NCI-H226 (cell line): ENCODE results near the gene FES.
"Not testable (repeated sequence)": the region's sequence is repeated elsewhere in the genome, so short reads cannot be mapped to it uniquely, and the experiment has no call there.

Experiments
- DNase-seq: peaks from one replicate; pipeline ENCODE4 v3.0.0-alpha.2; 2015

The FES gene

DNA sequence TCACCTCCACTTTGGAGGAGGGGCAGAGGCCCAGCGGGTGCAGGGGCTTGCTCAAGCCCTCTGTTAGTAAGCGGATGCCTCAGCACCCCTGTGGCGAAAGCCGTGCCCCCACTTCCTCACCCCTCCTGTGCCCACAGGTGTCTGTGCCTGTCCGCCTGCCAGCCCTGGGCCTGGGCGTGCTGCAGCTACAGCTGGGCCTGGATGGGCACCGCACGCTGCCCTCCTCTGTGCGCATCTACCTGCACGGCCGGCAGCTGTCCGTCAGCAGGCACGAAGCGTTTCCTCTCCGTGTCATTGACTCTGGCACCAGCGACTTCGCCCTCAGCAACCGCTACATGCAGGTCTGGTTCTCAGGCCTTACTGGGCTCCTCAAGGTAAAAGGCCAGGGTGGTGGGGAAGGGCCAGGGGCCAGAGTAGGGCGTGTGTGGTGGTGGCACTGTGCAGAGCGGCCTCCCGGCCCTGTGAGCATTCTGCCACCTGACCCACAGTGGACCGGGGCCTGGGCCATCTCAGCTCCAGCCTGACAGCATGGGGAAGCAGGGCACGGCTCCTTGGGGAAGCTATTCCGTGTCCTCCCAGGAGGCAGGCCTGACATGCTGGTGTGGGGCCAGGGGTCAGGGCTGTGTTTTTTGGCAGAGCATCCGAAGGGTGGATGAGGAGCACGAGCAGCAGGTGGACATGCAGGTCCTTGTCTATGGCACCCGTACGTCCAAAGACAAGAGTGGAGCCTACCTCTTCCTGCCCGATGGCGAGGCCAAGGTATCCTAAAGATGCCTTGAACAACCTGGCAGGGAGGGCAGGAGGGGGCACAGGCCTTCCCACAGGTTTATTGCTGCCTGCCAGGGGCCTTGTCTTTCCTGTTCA, 27.8 kb downstream of the FES start:
- DNase-seq = no peak

DNA sequence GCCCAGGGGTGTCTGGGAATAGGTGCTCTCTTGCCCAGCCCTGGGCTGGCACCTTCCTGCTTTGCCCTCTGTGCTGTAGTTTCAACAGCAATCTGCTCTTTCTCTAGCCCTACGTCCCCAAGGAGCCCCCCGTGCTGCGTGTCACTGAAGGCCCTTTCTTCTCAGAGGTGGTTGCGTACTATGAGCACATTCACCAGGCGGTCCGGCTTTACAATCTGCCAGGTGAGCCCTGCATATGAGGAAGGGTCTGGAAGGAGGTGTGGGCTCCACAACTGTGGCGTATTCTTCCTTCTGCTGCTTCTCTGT, 28.4 kb downstream of the FES start:
- DNase-seq = no peak

DNA sequence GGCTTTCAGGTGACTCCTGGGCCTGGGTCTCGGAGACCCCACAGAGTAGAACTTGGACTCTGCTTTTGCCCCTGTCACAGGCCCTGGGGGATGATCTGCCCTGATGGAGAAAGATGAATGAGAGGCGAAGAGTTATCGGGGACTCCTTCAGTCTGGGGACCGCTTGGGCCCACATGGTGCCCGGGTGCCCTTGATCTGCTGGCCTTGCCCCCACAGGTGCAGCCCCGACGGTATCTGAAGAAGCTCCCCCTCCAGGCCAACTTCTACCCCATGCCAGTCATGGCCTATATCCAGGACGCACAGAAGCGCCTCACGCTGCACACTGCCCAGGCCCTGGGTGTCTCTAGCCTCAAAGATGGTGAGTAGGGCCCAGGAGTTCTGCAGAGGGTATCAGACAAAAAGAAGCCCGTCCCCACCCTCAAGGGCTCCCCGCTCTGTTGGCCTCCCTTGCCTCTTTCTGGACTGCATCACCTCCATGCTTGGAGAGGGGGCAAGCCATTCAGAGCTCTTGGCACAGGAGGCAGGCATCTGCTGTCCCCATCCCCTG, 29.2 kb downstream of the FES start:
- no peak for DNase-seq

DNA sequence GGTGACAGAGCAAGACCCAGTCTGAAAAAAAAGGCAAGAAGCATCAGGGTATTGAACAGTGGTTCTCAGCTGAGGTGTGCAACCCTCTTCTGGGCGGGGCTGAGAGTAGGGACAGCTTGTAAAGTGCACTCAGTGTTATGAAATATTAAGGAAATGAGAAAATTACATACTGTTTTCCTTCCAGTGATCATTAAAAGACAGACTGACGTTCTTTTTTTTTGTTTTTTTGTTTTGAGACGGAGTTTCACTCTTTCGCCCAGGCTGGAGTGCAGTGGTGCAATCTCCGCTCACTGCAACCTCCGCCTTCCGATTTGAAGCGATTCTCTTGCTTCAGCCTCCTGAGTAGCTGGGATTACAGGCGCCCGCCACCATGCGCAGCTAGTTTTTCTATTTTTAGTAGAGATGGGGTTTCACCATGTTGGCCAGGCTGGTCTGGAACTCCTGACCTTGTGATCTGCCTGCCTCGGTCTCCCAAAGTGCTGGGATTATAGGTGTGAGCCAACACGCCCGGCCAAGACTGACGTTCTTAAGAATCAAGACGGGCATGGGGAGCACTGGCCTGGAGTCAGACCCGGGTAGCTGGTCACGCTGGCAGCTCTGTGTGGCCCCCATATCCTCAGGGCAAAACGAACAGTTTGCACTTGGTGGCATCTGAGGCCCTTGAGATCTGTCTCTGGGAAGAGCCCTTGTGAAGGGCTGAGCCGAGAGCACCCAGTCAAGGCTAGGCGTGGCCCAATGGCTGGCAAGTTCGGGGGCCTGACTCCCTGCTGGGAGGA, 30.2 kb downstream of the FES start:
- DNase-seq = no peak

DNA sequence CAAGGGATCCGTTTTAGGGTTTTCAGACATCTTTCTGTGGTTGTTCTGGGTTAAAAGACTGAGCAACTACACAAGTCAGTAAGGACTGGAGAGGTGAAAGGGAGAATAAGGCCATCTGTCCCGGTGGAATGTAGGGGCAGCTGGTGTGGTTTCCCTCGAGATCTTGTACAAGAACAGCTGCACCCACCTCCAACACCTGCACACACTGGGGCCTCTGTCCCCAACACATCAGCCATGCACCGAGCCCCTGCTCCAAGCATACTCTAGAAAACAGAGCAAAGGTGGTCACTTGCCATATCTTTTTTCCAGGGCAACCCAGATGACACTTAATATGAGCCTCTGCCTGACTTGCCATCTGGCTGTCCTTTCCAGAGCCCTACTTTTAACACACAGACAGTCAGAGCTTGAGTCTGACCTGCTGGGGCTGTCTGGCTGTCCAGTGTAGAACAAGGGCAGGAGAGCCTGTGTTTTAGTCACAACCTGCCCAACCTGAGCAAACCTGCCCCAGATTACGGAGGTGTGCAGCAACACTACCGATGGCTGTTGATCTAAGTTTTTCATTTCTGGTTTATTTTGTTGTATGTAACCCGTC, 31.0 kb downstream of the FES start:
- DNase-seq = no peak

DNA sequence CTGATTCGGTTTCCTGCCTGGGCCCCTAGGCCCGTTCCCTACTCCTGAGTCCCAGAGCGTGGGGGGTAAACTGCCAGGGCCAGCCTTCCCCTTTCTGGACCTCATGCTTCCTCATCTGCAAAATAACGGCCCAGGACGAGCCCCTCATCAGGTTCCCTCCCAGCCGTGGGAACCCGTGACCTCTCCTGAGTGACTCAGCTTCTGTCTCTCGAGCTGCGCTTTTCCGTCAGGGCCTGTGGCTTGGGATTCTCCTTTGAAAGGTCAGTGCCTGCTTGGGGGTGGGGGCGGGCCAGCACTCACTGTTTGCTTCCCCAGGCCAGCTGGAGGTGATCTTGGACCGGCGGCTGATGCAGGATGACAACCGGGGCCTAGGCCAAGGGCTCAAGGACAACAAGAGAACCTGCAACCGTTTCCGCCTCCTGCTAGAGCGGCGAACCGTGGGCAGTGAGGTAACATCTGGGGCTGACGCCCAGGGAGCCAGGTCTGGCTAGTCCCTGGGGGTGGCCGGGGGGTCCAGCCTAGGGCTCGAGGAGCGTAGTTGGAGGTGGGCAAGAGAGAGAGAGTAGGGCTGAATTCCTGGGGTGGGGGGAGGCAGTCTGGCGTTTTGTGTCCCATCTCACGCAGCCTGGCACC, 31.6 kb downstream of the FES start:
- DNase-seq = no peak

DNA sequence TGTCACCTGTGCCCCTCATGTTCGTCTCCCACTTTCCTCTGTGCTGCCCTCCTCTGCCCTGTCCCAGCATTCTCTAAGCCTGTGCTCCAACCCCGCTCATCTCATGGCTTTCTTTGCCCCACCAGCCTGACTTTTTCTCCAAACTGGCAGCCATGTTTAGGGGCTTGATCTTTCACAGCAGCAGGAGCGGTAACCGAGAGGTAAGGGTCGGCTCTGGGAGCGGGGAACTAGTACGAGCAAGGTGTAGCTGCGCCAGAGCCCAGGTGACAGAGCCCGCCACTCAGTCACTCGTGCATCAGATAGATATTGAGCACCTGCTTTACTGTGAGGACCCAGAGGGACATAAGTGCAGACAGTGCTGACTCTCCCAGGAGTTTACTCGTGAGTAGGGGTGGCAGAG, 32.2 kb downstream of the FES start:
- no peak for DNase-seq

DNA sequence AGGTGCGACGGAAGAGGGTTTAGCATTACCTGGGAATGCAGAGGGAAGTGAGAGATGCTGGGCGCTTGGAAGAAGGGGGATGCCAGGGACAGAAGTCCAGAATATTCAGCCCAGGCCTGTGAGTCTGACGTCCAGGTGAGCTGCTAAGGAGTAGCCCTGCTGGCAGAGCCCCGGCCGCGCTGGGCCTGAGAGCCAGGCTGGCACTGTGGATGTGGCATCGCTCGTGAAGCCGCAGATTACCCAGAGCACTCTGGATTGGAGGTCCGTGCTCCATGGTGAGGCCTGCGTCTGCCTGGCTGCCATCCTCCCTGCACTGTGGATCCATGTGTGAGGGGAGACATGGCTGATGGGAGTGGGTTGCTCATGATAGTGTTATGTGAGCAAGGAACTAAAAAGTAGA, 33.3 kb downstream of the FES start:
- no peak for DNase-seq

DNA sequence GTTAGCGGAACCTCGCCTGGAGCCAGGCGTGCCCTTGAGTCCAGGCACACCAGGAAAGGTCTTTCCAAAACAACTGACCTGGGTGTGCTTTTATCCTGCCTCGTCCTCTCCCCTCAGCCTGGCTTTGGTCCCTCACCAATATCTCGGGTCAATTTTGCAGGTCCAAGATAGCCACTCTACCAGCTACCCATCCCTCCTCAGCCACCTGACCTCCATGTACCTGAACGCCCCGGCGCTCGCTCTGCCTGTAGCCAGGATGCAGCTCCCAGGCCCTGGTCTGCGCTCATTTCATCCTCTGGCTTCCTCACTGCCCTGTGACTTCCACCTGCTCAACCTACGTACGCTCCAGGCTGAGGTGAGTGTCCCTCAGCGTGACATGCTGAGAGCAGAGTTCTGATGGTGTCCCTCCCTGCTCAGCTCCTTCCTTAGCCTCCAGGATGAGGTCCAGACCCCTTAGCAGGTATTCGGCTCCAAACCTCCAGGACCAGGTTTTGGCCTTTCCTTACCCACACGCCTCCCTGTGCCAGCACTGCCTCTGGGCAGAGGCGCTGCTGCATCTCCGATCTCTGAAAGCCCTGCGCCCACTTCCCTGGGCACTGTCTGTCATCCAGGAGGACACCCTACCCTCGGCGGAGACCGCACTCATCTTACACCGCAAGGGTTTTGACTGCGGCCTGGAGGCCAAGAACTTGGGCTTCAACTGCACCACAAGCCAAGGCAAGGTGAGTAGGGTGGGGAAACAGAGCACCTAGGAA, 33.9 kb downstream of the FES start:
- DNase-seq = no peak

DNA sequence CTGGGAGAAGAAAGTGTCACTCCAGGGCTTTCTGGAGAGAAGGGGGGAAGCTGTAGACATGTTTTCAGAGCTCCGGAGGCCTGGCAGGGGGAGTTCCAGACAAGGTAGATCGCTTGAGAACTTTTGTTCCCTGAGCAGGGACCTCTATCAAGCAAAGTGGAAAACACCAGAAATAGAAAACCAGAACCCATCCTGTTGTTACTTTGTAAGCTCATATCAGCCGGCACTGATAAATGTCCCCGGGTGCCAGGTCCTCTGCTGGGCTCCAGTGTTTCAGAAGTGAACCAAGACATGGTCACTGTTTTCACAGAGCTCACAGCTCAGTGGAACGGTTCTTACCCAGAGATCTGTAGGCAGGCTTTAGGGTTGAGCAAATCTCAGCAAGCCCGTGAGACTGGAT, 34.5 kb downstream of the FES start:
- no peak for DNase-seq

DNA sequence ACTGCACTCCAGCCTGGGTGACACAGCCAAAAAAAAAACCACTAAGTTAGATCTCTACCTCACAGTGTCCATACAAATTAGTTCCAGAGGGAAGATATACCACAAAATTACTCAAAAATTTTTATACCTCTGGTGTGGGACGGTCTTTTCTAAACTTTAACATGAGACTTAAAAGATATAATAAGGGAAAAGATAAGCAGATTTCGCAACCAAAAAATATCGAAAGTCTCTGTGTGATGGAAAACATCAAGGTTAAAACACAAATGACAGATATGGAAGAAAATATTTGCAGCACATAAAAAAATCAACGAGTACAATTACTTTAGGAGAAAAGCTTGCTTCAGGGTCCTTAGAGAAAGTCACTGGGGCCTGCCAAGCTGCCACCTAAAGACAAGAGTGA, 37.6 kb downstream of the FES start:
- DNase-seq = no peak

DNA sequence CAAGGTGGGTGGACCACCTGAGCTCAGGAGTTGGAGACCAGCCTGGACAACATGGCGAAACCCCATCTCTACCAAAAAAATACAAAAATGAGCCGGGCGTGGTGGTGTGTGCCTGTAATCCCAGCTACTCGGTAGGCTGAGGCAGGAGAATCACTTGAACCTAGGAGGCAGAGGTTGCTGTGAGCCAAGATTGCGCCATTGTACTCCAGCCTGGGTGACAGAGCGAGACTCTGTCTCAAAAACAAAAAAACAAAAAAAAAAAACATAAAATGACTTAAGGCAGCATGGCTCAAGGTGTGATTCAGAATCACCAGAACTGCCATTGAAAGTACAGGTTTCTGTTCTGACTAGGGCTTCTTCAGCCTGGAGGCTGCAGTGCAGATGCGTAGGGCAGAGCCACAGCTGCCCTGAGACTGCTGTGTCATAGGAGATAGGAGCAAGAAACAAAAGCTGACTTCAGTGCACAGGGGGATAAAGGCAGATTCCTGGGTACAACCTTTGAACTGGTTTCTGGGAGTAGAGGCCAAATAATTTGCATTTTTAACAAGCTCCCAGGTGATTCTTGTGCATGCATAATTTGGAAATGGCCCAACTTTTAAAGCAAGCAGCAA, 38.5 kb downstream of the FES start:
- DNase-seq = not testable (repeated sequence)

DNA sequence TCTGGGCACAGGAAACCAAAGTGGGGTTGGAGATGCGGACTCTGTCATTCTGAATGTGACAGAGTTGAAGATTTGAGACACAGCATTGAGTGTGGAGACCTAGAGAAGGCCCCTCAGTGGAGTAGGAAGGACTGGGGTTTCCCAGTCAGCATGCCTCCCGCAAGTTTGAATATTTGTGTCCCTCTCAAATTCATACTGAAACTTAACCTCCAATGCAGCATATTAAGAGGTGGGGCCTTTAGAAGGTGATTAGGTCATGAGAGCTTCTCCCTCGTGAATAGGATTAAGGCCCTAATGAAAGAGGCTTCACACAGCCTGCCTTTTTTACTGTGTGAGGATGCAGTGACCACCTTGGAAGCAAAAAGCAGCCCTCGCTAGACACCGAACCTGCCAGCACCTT, 40.1 kb downstream of the FES start:
- DNase-seq = no peak

DNA sequence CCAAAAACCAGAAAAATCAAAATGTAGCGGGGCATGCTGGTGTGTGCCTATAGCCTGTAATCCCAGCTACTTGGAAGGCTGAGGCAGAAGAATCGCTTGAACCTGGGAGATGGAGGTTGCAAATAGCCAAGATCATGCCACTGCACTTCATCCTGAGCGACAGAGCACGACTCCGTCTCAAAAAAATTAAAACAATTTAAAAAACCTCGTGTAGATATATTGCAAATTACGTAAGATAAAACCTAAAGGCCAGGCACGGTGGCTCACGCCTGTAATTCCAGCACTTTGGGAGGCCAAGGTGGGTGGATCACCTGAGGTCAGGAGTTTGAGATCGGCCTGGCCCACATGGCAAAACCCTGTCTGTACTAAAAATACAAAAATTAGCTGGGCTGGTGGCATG, 42.5 kb downstream of the FES start:
- DNase-seq = not testable (repeated sequence)

DNA sequence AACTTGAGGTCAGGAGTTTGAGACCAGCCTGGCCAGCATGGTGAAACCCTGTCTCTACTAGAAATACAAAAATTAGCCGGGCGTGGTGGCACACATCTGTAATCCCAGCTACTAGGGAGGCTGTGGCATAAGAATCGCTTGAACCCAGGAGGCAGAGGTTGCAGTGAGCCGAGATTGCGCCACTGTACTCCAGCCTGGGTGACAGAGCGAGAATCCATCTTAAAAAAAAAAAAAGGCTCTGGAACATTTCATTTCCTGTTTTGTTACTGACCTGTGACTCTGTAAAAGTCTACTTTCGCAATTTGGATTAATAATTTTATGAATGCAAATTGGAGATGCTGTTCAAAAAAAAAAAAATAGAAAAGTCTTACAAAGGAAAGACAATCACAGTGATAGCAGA, 43.8 kb downstream of the FES start:
- DNase-seq = not testable (repeated sequence)

DNA sequence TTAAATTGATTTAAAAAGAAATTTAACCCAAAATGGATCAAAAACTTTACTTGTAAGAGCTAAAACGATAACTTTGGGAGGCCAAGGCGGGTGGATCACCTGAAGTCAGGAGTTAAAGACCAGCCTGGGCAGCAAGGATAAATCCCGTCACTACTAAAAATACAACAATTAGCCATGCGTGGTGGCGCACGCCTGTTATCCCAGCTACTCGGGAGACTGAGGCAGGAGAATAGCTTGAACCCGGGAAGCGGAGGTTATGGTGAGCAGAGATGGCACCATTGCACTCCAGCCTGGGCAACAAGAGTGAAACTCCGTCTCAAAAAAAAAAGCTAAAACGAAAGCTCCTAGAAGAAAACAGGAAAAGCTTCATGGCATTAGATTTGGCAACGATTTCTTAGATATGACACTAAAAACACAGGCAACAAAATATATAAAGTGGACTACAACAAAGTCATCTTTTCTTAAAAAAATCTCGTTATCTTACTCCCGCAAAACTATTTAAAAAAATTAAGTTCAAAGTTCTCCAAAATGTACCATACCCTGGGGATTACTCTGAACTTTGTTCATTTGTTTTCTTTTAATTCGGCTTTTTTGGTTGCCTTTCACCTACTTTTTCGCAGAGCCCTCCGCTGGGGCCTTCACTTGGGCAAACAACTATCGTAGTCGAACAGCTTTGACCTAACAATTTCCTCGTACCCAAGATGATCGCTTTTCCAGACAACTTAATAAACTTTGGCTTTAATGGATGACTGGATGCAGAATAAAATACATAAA, 45.1 kb downstream of the FES start:
- no peak for DNase-seq

DNA sequence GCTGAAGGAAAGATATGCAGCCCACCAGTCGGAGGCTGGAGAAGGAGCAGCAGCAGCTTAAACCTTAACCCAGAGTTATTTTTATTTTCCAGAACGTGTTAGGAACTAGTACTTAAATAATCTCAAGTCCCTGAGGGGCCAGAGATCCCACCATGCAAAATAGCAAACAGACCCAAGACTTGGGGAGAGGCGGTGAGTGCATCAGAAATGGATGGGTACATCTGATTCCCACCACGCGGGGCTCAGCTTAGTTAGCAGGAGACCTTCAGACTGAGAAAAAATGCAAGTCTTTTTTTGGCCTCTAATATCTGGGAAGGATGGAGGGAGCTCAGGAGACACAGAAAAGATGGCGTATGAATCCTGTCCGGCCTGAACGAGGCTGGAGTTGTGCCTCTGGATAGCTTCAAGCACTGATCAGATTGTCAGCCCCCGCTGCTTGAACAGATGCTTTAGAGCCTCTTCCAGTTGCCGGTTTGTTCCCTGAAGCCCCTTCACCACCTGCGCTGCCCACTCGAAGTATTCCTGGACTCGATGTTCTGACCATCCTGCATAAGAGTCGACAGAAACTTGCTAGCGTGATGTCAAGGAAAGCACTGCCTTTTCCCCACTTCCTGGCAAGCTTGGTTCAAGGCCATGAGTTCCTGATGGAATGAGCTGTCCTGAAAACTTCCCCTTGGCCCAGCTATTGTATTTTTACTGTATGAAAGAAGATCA, 46.7 kb downstream of the FES start:
- no peak for DNase-seq

DNA sequence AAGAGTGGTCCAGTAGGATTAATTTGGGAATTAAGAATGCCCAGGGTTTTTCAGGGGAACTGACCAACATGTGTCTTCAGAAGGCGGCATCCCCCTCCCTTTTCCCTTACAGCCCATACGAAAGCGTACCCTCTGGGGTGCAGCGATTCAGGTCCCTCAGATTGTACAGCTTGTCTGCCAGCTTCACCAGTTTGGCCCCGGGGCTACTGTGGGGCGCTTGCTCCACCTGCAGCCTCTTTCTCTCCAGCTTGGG, 47.2 kb downstream of the FES start:
- DNase-seq = no peak

DNA sequence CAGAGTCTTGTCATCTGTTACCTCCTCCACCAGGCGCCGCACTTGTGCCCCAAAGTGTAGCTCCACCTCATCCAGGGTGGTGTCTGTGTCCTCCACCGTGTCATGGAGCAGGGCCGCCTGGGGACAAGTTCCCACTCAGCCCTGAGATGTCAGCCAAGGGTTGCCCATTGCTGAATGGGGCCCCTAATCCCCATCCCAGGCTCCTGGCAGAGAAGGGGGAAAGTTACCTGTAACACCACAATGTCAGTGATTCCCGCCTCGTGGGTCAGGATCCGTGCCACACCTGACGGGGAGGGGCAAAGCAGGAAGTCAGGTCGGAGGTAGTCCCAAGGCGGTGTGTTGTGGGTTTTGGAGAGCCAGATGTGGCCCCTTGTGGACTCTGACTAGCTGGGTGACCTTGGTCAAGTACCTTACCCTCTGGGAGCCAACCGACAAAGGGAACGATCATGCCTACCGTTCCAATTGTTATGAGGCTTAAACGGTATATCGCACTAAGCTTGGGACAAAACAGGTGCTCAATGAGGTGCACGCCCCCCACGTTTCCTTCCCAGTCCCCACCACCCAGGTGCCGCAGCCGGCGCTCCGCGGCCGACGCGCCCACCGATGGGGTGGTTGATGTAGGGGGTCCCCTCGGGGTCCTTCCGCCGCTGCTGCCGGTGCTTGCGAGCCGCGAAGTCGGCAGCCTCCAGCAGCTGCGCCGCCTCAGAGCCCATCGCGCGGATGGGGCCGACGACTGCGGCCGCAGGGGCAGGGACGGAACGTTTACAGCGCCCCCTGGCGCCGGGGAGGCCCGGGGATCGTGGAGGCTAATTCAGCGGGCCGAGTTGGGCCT, 47.7 kb downstream of the FES start, which contains the start of gene HDDC3:
HDDC3 (minus strand) TSS at position 722 of the 832 bp plus-strand sequence; CDS start at position 713, 9 bp downstream.
- DNase-seq = peak; percentile 88

DNA sequence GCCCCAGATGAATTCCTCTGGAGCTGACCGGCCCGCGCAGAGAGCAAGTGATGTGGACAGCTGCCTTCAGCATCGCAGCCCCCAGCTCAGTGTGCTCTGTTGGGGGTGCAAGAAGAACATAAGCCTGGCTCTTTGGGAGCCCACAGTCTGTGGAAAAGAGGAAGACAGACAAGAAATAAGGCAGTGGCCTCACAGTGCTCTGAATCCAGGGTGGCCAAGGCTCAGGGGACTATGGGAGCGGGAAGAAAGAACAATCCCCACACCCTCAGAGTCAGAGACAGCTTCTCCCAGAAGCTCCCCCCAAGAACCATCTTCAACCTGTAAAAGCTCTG, 48.3 kb downstream of the FES start:
- DNase-seq = no peak
